ENCODE results near the gene CD63.

CD63 gene

GRCh38 chr12:55686366-55687010 lies 42.3 kb downstream of the CD63 start:
- no peaks in the 10 kb centered on the region for H3K27me3 Mint-ChIP-seq
- no peak overlapping the region for H3K27ac Mint-ChIP-seq
- H3K9me3 Mint-ChIP-seq = no peaks in the 10 kb centered on the region
- H3K4me1 Mint-ChIP-seq = peaks cover 24 to 34% of the 10 kb centered on the region in 2 donors
- ATAC-seq (replicated peaks) = no peak
- H3K36me3 Mint-ChIP-seq = no peaks in the 10 kb centered on the region
- no peak for DNase-seq
- no peak overlapping the region for H3K4me3 Mint-ChIP-seq

DNA sequence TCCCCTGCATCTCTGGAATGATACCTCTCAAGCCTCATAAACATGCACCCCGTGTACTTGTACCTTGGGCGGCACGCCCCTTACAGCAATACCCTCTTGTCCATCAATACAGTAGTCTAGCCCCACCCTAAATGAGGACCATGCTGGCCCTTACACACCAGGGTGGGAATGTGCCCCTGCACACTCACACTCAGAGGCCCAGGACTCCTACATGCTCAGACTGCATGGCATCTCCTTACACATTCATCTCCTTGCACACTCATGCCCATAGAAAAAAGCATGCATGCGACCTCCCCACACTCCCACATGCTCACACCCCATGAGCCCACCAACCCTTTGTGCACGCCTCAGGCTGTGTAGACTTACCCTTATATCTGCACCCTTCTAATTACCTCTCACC lies 43.1 kb downstream of the CD63 start:
- no peaks in the 10 kb centered on the region for H3K27me3 Mint-ChIP-seq
- H3K4me1 Mint-ChIP-seq = peaks cover 32 to 43% of the 10 kb centered on the region in 2 donors

DNA sequence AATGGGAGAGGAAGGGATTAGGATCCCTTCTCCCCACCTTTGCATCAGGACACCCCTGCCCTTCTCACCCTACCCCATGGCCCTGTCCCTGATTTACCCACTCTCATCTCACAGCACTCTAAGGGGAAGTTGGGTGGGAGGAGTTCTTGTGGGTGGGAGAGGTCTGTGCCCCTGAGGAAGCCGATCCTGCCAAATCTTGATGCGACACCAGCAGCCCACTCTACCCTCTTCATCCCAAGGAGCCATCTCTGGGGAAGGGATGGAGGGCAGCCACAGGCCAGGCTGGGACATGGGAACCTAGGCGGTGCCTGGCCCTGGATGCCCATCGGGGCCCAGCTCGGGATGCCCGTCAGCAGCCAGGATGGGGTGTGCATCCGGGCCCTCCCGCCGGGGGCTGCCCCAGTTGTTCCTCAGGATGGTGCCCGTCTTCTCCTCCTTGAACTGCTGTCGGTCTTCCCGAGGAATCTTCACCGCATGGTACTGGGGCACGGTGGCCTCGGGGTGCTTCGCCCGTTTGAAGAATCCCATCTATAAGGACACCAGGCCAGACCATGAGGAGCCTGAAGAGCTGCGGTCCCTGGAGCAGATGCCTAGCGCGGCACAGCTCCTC lies 43.9 kb downstream of the CD63 start:
- no peaks in the 10 kb centered on the region for H3K27me3 Mint-ChIP-seq
- no peak overlapping the region for H3K27ac Mint-ChIP-seq
- ATAC-seq (replicated peaks) (no peak), DNase-seq (no peak)
- no peak overlapping the region for H3K4me3 Mint-ChIP-seq
- no peaks in the 10 kb centered on the region for H3K9me3 Mint-ChIP-seq
- H3K36me3 Mint-ChIP-seq = no peaks in the 10 kb centered on the region
- peaks cover 32 to 44% of the 10 kb centered on the region in 2 donors for H3K4me1 Mint-ChIP-seq

More for the DNA sequence above, 43.1 kb downstream of the CD63 start:
- Mint-ChIP-seq H3K36me3 (no peaks in the 10 kb centered on the region), H3K27ac (no peak overlapping the region), H3K9me3 (no peaks in the 10 kb centered on the region), H3K4me3 (no peak overlapping the region)
- no peak for DNase-seq
- ATAC-seq (replicated peaks) = no peak

DNA sequence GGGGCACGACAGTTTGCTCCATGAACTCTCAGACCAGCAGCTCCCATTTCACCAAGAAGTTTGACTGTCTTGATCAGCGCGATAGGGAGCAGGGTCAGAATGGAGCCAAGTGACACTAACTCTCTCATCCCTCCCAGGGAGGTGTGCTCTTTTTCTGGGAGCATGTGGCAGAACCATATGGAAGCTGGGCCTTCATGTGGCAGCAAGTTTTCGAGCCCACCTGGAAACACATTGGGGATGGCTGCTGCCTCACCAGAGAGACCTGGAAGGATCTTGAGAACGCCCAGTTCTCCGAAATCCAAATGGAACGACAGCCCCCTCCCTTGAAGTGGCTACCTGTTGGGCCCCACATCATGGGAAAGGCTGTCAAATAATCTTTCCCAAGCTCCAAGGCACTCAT lies 45.1 kb downstream of the CD63 start:
- DNase-seq = no peak
- Mint-ChIP-seq H3K27me3 (no peaks in the 10 kb centered on the region), H3K27ac (no peak overlapping the region), H3K36me3 (no peaks in the 10 kb centered on the region), H3K4me3 (no peak overlapping the region), H3K9me3 (no peaks in the 10 kb centered on the region), H3K4me1 (peaks cover 32 to 44% of the 10 kb centered on the region in 2 donors)
- ATAC-seq (replicated peaks) = no peak

GRCh38 chr12:55682087-55682796 lies 46.6 kb downstream of the CD63 start:
- Mint-ChIP-seq H3K36me3 (no peaks in the 10 kb centered on the region), H3K9me3 (no peaks in the 10 kb centered on the region), H3K4me1 (peaks cover 27 to 37% of the 10 kb centered on the region in 2 donors), H3K4me3 (peak overlapping the region; percentile 71 to 76), H3K27me3 (no peaks in the 10 kb centered on the region), H3K27ac (peak overlapping the region; percentile 42)
- ATAC-seq (replicated peaks) (peak; percentile 51 to 57), DNase-seq (no peak)

DNA sequence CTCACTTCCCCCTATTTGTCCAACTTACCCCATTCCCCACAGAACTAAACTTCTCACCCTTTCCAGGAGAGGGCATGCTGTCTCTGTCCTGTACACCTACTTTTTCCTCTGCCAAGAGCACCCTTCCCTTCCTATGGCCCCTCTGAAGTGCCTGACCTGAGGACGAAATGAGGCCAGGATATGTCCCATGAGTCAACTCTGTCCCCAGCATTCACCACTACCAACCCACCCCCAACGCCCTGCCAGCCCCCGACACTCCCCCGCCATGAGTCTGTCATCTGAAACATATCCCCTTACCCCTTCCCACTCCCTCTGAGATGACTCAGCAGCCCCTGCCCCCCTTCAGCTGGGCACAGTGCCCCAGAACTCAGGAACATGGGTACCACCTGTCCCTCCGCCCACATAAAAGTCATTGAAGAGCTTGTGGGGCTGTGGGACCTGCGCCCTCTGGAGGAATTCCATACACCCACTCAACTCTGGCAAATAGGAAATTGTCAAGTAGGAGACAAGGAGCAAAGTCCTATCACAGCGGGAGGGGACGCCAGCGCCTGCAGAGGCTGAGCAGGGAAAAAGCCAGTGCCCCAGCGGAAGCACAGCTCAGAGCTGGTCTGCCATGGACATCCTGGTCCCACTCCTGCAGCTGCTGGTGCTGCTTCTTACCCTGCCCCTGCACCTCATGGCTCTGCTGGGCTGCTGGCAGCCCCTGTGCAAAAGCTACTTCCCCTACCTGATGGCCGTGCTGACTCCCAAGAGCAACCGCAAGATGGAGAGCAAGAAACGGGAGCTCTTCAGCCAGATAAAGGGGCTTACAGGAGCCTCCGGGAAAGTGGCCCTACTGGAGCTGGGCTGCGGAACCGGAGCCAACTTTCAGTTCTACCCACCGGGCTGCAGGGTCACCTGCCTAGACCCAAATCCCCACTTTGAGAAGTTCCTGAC lies 47.4 kb downstream of the CD63 start:
- peak overlapping the region; percentile 42 for H3K27ac Mint-ChIP-seq
- H3K27me3 Mint-ChIP-seq = no peaks in the 10 kb centered on the region
- H3K9me3 Mint-ChIP-seq = no peaks in the 10 kb centered on the region
- DNase-seq = no peak
- H3K4me3 Mint-ChIP-seq = peak overlapping the region; percentile 71 to 76
- ATAC-seq (replicated peaks) = peak; percentile 64 to 68
- peaks cover 25 to 37% of the 10 kb centered on the region in 2 donors for H3K4me1 Mint-ChIP-seq
- no peaks in the 10 kb centered on the region for H3K36me3 Mint-ChIP-seq

GRCh38 chr12:55679691-55680090 lies 49.1 kb downstream of the CD63 start:
- peaks cover 0 to 2% of the 10 kb centered on the region in 2 donors for H3K36me3 Mint-ChIP-seq
- H3K27me3 Mint-ChIP-seq = no peaks in the 10 kb centered on the region
- DNase-seq (no peak), ATAC-seq (replicated peaks) (no peak)
- no peak overlapping the region for H3K27ac Mint-ChIP-seq
- peaks cover 29 to 40% of the 10 kb centered on the region in 2 donors for H3K4me1 Mint-ChIP-seq
- H3K4me3 Mint-ChIP-seq = no peak overlapping the region
- no peaks in the 10 kb centered on the region for H3K9me3 Mint-ChIP-seq

DNA sequence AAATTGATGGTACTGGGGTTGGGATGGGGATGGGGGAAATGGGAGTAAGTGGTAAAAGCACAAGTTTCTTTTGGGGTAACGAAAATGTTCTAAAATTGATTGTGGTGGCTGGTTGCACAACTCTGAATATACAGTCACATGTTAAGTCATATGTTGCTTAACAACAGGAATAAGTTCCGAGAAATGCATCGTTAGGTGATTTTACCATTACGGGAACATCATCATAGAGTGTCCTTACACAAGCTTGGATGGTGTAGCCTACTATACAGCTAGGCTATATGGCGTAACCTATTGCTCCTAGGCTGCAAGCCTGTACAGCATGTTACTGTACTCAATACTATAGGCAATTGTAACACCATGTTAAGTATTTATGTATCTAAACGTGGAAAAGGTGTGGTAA lies 52.1 kb downstream of the CD63 start:
- Mint-ChIP-seq H3K4me1 (peaks cover 27 to 30% of the 10 kb centered on the region in 2 donors), H3K9me3 (no peaks in the 10 kb centered on the region), H3K27me3 (no peaks in the 10 kb centered on the region), H3K36me3 (peaks cover 0 to 2% of the 10 kb centered on the region in 2 donors), H3K4me3 (no peak overlapping the region), H3K27ac (no peak overlapping the region)
- ATAC-seq (replicated peaks) = no peak
- no peak for DNase-seq

GRCh38 chr12:55675666-55676065 lies 53.1 kb downstream of the CD63 start:
- H3K36me3 Mint-ChIP-seq = peaks cover 0 to 2% of the 10 kb centered on the region in 2 donors
- no peak overlapping the region for H3K4me3 Mint-ChIP-seq
- H3K9me3 Mint-ChIP-seq = no peaks in the 10 kb centered on the region
- DNase-seq (no peak), ATAC-seq (replicated peaks) (no peak)
- H3K27ac Mint-ChIP-seq = no peak overlapping the region
- peaks cover 17 to 19% of the 10 kb centered on the region in 2 donors for H3K4me1 Mint-ChIP-seq
- no peaks in the 10 kb centered on the region for H3K27me3 Mint-ChIP-seq
